HPDE6-E6E7 (cell line): ENCODE measurements around the gene ABCC4.

Experiments
- DNase-seq: peaks from one replicate; pipeline ENCODE4 v3.0.0; 2011; ENCODE audit warnings: missing footprints; ENCODE audit errors: extremely low spot score

ABCC4 gene

DNA sequence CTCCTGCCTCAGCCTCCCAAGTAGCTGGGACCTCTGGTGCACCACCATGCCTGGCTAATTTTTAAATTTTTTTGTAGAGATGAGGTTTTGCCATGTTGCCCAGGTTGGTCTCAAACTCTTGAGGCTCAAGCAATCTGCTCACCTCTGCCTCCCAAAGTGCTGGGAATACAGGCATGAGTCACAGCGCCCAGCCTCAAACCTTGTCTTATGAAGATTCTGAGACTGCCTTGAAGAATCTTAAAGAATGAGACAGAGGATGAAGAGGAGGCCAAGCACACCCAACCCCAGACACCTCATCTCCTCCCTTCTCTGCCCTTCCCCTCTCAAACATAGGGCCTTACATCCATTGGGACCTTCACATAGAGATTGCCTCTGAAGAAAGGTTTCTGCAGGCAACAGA lies 179.7 kb downstream of the ABCC4 start:
- no peak for DNase-seq

DNA sequence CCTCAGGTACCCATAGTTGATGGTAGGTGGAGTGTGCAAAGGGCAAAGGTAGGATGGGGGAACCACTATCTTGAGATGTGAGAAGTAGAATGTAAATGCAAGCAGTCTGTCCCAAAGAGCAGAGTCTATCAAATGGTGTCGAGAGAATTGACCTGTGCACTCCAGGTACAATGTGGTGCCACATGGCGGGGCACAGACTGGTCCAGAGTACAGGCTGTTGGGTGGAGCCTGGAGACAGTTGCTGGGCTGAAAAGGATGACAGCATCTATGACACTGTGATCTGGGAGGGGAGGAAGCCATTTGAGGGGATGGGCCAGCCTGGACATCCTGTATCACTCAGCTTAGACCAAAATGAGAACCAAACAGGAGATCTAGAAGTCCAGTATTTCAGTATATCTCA lies 180.6 kb downstream of the ABCC4 start:
- no peak for DNase-seq

DNA sequence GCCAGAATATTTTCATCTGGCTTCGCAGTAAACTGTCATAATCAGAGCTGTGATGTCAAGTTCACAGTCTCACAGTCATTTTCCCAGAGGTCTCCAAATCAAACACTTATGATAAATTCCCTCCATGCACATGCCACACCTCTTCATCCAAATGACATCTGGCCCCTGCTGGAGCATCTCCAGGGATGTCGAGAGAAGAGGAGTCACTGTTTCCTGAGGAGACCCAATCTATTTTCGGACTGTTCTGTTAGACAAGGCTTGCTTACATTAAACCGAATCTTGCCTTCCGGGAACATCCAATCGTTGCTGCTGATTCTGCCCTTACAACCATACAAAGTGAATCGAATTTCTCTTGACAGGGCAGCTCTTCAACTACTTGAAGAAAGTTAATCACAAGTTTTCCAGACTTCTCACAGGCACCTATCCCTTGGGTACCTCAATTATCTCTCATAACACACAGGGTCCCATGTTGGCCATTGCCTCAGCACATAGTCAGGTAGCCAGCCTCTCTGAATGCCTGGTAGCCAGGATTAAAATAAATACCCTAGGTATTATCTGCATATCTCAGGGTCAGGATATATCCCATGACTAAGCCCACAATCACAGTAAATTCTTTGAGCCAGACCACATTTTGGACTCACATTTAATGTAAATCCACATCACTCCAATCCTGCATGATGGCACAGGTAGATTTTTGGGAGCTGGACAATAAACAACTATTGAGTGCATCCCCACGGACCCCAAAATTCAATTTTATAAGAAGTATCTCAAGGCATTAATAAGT lies 182.5 kb downstream of the ABCC4 start:
- DNase-seq, result no peak

DNA sequence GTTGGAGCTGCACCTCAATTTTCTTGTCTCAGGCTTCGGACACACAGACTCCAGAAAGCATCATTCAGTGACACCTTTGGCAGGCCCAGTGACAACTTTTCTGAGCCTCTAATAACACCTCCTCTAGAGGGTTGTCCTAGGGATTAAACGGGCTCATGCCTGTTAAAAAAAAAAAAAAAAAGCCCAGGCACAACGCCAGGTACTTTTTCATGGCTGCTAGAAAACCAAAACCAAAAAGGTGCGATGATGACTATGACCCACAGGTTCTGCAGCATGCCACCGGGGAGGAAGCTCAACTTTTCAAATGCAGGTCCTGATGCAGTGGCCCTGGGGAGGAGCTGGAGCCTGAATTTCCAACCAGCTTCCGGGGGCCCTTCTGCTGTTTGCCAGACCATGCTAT lies 184.2 kb downstream of the ABCC4 start:
- DNase-seq, result peak; percentile 39

DNA sequence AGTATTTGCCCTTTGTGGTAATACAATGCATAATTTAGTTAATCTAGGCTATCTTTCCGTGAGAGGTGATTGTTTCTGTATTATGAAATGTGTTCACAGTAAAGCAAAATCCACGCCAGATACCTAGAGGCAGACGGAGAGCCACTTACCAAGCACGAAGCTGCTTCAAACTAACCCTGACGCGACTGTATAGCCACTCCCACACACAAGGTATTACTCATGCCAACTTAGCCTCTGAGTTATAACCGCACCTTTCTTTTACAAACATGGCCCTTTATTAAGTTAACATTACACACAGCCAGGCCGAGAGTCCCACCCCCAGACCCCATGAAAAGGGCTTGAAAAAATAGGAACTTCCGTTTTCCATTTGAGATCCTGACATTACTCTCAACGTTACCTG lies 185.7 kb downstream of the ABCC4 start:
- DNase-seq, result peak; percentile 69

DNA sequence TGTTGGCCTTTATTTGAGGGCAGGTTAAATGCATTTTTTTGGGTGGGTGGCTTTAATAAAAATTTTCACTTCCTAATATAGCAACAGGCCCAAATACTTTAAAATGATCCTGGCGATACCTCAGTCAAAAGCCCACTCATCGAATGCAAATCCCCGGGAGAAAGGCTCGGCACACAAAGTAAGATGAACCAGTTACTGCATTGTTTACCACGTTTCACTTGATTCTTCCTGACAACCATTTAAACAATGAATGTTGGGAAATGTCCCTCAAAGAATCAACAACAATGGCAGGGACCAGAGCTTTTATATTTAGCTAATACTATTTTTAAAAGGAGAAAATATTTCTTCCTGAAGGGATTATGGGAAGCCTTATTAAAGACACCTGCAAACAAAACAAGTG lies 187.7 kb downstream of the ABCC4 start:
- DNase-seq, result no peak

DNA sequence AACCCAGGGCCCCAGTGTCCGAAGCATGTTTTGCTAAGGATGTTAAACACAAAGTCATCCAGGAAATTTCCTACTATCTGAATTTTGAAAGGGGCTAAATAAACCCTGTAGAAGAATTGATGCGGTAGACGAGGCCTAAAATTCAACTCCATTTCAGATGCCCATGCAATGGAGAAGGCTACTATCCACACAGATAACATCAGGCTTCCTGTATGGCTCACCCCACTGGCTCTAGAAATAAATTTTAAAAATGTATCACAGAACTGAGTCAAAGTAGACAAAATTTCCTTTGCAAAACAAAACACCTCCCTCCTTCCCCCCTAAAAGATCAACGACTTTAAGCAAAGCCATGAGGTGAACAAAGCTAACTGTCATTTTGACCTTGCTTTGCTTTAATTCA lies 188.4 kb downstream of the ABCC4 start:
- no peak for DNase-seq

DNA sequence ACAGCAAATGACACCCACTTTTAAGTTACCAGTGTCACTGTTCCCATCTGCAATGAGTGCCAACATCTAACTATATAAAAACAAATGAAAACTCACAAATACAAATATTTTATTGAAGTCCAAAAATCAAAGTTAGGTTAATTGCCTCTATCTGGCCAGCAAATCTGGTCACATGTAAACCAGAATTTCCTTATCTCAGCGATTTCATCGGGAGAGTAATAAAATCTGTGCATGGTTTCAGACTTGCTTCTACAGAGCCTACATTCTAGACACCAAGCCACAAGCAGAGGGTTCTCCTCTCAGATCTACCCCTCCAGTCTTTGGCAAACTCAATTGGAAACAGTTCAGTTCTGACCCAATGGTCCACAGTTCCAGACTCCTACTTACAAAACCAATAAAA lies 189.6 kb downstream of the ABCC4 start:
- no peak for DNase-seq

DNA sequence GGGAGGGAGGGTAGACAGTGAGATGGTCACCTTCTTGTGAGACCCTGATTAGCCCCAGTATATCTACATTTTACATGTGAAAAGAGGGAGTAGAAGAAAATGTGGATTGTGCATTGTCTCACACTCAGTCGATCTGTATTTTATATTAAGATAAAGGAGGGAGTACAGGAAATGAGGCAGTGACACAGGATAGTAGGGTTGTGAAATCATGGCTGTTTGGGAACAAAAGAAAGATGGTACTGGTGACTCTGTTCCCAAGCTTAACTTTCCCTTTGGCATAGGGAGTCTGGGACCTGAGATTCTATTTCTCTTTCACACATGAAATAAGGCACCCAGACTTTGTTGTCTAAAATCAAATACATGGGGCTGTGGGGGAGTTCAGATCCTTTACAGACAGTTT lies 194.7 kb downstream of the ABCC4 start:
- DNase-seq, result no peak

DNA sequence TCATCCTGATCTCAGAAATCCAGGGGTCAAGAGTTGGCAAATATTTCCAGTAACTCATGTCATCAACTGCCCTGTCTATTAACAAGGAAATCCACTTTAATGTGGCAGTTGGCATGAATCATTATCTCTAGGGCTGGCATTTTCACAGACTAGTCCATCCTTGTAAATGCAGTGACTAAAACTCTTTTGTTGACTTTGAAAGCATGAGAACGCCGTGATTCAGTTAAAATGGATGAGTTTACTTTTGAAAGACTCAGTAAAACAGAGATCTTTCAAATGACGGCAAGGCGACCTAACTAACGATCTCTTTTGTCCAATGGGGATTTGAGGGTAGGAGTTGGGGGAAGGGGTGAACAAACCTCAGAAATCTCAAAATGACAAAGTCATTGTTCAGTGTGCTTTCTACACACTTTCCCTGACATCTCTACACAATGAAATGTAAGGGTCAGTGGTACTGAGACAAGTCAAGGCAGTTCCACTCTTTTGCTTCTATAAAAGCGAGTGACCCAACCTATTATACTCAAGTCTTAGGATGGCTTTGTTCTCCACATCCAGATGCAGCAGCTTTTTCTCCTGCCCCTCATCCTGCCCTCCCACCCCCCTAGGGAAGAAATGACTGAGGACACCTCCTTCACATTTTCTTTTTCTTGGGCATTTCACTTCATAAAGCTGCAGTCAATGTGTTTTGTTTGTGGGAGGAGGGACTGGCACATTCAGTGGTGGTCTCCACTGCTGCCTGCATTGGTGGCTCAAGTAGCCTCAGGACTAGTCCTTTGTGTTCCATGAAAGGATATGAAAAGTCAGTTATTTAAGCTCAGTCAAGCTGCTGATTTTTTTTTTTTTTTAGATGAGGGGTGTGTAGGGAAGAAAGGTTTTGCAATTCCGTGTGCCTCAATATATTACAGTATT lies 200.5 kb downstream of the ABCC4 start:
- DNase-seq, result peak; percentile 69

DNA sequence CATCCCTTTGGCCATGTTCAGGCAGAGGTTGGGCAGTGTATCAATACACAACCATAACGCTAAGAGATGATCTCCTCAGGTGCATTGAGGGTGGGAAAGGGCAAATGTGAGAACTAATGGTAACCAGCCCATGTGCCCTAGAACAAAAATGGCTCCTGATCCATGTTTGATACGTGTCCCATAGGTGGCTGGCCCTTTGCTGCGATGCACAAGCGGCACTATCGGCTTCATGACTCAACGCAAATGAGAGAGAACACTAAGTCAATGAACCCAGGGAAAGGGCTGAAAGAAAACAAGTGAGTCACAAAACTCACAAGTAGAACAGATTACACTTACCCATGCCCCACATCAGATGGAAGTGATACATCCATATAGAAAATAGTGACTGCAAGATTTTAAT lies 201.7 kb downstream of the ABCC4 start:
- DNase-seq, result peak; percentile 22

DNA sequence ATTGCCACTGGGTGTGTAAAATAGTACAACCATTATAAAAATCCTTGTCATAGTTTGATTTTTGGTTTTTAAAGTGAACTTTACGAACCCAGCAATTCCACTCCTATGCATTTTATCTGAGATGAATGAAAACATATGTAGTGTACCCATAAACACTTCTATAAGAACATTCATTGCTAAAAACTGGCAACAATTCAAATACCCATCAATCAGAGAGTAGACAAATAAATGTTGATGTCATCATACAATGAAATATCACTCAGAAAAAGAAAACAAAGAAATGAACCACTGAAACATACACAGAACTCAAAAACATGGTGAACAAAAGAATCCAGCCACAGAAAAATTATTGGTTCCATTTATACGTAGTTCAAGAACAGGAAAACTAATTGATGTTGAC lies 202.3 kb downstream of the ABCC4 start:
- no peak for DNase-seq

DNA sequence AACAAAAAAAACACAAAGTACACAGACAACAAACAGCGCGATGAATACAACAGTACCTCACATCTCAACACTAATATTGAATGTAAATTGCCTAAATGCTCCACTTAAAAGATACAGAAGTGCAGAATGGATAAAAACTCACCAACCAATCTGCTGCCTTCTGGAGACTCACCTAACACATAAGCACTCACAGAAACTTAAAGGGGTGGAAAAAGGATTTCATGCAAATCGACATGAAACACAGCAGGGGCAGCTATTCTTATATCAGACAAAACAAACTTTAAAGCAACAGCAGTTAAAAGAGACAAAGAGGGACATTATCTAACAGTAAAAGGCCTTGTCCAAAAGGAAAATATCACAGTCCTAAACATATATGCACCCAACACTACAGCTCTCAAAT lies 209.5 kb downstream of the ABCC4 start:
- DNase-seq, result no peak

DNA sequence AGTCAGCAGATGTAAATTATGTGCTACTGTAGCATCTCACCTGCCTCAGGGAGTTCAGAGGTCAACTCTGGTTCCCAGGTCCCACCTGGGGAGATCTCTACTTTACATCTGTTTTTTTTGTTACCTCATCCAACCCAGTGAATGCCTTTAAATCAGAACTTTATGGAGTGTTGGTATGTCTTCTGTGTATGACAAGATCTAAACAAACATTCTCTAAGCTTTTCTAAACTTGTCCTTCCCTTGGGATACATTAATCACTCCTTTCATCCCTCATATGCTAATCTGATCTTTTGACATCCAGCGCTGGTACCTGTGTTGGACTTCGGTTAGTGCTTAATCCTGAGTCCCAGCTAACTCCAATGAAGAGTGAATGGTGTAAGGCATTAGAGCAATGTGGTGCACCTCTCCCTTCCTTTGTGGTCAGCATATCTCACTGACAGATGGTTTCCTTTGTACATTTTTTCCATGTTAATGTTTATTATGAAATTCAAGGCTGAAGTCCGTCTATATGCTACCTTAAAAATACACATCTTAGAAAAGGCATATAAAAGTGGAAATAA lies 213.4 kb downstream of the ABCC4 start:
- DNase-seq, result no peak

DNA sequence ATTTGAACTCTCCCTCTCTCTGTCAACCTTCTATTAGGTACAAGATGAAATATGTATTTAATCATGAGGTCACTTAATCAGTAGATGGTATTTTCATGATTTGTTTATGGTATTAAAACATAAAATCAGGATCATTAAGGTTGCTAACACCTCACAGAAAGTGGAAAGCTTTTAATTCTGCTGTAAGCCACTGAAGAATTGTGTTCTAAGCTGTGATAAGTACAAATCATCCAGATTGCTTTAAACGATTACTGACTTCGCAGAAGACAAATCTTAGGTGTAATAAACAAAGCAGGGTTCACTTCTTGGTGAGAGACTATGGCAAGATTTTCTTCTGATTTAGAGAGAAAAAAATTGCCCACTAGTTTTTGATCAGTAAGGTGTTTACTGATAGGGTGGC lies 214.5 kb downstream of the ABCC4 start:
- no peak for DNase-seq

DNA sequence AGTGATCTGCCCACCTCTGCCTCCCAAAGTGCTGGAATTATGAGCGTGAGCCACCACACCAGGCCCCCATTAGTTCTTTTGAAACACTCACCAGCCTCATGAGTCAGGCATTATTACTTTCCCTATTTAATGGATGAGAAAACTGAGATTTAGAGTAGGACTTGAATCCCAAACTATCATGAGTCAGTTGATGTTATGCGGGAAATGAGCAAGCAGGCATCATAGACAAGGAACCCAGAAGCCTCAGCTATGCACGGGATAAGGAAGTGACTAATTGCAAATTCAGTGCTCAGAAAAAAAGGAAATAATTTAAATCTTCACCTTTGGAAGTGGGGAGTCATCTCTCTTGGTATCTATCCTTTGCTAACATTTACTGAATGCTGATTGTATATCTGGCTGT lies 217.5 kb downstream of the ABCC4 start:
- peak; percentile 15 for DNase-seq

DNA sequence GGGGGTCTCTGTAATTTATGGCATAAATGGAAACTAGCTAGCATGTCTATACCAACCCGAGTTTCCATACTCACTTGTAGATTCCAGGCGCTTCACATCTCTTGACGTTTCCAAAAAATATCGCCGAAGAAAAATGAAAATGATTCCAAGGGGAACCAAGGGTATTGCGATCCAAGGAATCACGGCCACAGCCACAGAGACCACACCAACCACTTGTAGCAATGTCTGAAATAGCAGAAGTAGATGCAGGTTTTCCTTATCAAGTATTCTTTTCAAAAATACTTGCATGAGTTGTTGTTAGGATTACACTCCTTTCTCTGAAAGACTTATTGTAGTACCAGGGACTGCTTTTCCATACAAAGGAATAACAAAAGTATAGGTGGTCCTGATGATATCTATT lies 218.2 kb downstream of the ABCC4 start:
- no peak for DNase-seq

DNA sequence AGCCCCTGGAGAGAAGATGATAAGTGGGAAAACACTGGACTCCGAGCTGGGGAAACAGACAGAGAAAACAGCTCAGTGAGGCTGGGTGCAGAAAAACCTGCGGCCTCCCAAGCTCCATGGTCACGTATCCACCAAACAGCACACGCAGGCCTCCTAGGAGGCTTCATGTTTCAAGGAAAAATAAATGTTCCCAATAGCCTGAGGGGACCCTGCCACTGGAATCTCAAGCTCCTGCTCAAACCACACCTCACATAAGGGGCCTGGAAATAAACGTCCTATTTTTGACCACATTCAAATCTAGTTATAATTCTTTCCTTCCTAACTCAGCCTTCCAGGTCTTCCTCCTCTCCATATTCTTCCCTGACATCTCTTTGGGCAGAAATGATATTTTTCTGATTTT lies 225.7 kb downstream of the ABCC4 start:
- no peak for DNase-seq

DNA sequence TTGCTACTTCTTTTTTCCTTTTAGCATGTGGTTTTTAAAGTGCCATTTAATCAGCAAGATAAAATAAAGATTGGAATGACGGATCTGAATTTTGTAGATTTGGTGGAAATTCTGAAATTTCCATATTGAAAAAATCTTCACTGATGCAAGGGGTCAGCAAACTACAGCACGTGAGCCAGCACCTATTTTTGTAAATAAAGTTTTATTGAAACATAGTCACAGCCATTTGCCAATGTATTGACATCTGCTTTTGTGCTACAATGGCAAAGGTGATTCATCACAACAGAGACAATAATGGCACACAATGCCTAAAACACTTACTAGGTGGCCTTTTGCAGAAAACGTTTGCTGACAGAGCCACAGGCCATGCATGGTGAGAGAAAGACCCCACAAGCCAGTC lies 226.4 kb downstream of the ABCC4 start:
- DNase-seq, result no peak

DNA sequence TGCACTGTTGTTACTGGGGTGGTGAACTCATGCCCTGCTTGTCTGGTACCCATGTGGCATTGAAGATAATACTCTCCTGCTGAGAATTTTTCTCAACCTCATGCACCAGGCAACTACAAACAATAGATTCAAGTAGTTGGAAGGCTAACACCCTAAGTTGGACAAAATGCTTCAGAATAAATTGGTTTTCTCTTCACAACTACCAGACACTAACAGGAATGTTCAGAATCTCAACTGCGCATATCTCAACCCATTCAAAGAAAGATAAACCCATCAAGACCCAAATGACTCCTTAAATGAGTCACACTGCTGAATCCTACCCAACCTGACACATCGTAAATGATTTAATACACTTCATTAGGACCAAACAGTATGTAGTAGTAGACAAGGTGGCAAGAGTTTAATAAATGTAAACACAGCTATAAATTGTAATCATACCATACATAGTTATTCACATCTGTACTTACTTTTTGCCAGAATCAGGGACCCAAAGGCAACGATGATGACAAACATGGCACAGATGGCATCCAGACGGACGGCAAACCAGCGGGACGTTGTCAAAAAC lies 227.4 kb downstream of the ABCC4 start:
- DNase-seq, result no peak

DNA sequence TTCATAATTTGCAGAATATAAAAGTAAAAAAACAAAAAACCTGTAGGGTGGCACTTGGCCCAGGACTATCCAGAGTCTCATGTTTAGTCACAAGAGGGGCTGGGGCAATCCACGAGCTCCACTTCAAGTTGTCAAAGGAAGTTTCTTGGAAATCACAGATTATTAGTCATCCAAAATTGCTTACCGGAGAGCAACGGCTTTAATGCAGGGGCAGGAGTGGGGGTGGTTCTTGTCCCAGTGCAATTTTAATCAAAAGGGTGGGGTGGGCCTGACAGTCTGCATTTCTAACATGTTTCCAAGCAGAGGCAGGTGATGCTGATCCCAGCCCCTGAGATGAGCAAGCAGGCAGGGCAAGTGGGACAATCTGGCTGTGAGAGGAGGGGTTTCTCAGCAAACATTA lies 233.9 kb downstream of the ABCC4 start:
- DNase-seq, result no peak

DNA sequence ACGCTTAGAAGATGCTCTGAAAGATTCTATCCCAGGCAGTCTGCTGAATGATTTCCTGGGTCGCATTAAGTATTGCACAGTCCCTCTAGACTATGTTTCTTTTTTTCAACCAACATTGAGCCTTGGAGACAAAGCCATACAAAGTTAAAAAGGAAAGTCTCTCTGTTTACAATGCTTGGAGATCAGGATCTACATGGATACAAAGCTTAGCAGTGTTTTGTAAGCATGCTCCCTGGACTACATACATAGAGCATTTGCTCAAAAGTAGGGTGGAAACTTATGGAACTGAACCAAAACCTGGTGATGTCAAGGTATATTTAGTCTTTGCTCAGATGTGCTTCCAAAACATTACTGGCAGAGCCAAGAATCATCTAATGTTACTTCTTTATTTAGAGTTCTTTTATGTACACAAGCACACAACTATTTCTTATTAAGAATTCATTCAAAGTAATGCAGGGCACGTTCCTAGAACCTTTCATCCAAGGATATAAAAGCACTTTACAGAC lies 241.2 kb downstream of the ABCC4 start:
- no peak for DNase-seq
